HG03045 (cell line): Measurements from ENCODE around the gene DNAH5.

Source experiments
- ATAC-seq: cut with Tn5 transposase; IDR thresholded peaks from one replicate; pipeline ENCODE4 v1.9.1; 2021; ENCODE audit warnings: mild to moderate bottlenecking, moderate library complexity; ENCODE audit not compliant: unreplicated experiment

The DNAH5 gene

GRCh38 chr5:13739479-13739878, 205.0 kb downstream of the DNAH5 start:
- no peak for ATAC-seq

- no peak for ATAC-seq
Measured at GRCh38 chr5:13735691-13736090, 208.8 kb downstream of the DNAH5 start.

- ATAC-seq: no peak
Measured at GRCh38 chr5:13731121-13731628, 213.3 kb downstream of the DNAH5 start.

GRCh38 chr5:13708906-13709305, 235.6 kb downstream of the DNAH5 start:
- no peak for ATAC-seq

GRCh38 chr5:13708432-13708831, 236.1 kb downstream of the DNAH5 start:
- no peak for ATAC-seq

GRCh38 chr5:13704396-13704795, 240.1 kb downstream of the DNAH5 start:
- ATAC-seq: no peak

- ATAC-seq: no peak
Measured at GRCh38 chr5:13700626-13701025, 243.9 kb downstream of the DNAH5 start.

- no peak for ATAC-seq
Measured at GRCh38 chr5:13698885-13699284, 245.6 kb downstream of the DNAH5 start.

GRCh38 chr5:13695076-13695712, 249.3 kb downstream of the DNAH5 start:
- no peak for ATAC-seq

GRCh38 chr5:13692172-13692571, 252.3 kb downstream of the DNAH5 start:
- no peak for ATAC-seq

- ATAC-seq: no peak
Measured at GRCh38 chr5:13676531-13676930, 268.0 kb downstream of the DNAH5 start.

GRCh38 chr5:13674391-13674790, 270.1 kb downstream of the DNAH5 start:
- ATAC-seq: no peak

- ATAC-seq: no peak
Measured at GRCh38 chr5:13673511-13673910, 271.0 kb downstream of the DNAH5 start.

GRCh38 chr5:13664377-13664776, 280.1 kb downstream of the DNAH5 start:
- ATAC-seq: no peak

GRCh38 chr5:13662626-13663025, 281.9 kb downstream of the DNAH5 start:
- ATAC-seq: no peak

- ATAC-seq: no peak
Measured at GRCh38 chr5:13661272-13661671, 283.2 kb downstream of the DNAH5 start.

- ATAC-seq: no peak
Measured at GRCh38 chr5:13660072-13660471, 284.4 kb downstream of the DNAH5 start.

GRCh38 chr5:13659391-13659790, 285.1 kb downstream of the DNAH5 start:
- ATAC-seq: no peak

- no peak for ATAC-seq
Measured at GRCh38 chr5:13658761-13659160, 285.7 kb downstream of the DNAH5 start.

- no peak for ATAC-seq
Measured at GRCh38 chr5:13658152-13658551, 286.3 kb downstream of the DNAH5 start.

GRCh38 chr5:13653709-13654108, 290.8 kb downstream of the DNAH5 start:
- no peak for ATAC-seq

- ATAC-seq: no peak
Measured at GRCh38 chr5:13649656-13650055, 294.8 kb downstream of the DNAH5 start.

GRCh38 chr5:13648822-13649221, 295.7 kb downstream of the DNAH5 start:
- ATAC-seq: no peak
